ENCODE data around the gene APIP.

DNA sequence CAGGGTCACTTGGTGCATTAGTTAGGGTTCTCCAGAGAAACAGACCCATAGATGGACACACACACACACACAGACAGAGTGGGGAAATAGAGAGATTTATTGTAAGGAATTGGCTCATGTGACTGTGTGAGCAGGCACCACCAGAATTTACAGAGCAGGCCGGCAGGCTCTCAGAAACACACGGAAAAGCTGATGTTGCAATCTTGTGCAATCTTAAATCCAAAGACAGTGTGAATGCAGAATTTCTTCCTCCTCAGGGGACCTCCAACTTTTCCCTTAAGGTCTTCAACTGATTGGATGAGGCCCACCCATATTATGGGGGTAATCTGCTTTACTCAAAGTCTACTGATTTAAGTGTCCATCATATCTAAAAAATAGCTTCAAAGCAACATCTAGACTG lies 49.8 kb downstream of the APIP start:
- TF ChIP-seq POLR2A (IDR thresholded peaks at IDR 0.05), result no peak
- TF ChIP-seq, protein P1, sequence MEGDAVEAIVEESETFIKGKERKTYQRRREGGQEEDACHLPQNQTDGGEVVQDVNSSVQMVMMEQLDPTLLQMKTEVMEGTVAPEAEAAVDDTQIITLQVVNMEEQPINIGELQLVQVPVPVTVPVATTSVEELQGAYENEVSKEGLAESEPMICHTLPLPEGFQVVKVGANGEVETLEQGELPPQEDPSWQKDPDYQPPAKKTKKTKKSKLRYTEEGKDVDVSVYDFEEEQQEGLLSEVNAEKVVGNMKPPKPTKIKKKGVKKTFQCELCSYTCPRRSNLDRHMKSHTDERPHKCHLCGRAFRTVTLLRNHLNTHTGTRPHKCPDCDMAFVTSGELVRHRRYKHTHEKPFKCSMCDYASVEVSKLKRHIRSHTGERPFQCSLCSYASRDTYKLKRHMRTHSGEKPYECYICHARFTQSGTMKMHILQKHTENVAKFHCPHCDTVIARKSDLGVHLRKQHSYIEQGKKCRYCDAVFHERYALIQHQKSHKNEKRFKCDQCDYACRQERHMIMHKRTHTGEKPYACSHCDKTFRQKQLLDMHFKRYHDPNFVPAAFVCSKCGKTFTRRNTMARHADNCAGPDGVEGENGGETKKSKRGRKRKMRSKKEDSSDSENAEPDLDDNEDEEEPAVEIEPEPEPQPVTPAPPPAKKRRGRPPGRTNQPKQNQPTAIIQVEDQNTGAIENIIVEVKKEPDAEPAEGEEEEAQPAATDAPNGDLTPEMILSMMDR (IDR thresholded peaks at IDR 0.05), result no peak
